Keratinocyte (primary cell): ENCODE data around the gene TEX36. TPM values are rescaled to one million over a fixed set of nuclear protein-coding genes. Genes with fewer than 3 reads are reported as not detected.

Source experiments
- DNase-seq: peaks from one replicate; pipeline ENCODE4 v3.0.0-alpha.2; 2011; ENCODE audit warnings: low read depth, missing footprints, low spot score
- FAIRE-seq: peaks from 2 replicates; lab custom pipeline; 2011; peaks lifted over from hg19 to GRCh38; lab: Jason Lieb, UNC
- H2AFZ ChIP-seq: 2 replicates; pipeline ENCODE4 v1.6.0; 2012; ENCODE audit warnings: low read length, control low read depth, inconsistent platforms; ENCODE audit not compliant: control insufficient read depth
- H3K27ac ChIP-seq: 2 replicates; pipeline ENCODE4 v1.5.1; 2011; ENCODE audit warnings: low read length; ENCODE audit not compliant: control insufficient read depth, insufficient read depth
- H3K27me3 ChIP-seq: 3 replicates; pipeline ENCODE4 v1.6.0; 2011; ENCODE audit warnings: low read length; ENCODE audit not compliant: control insufficient read depth, insufficient read depth; ENCODE audit errors: extremely low read depth
- H3K36me3 ChIP-seq, 2 experiments: 2 replicates in 1 of 2; 3 replicates in 1 of 2; pipeline ENCODE4 v1.5.1; 2011; ENCODE audit warnings: low read length in 2 of 2, mild to moderate bottlenecking in 1 of 2; ENCODE audit not compliant: control insufficient read depth in 2 of 2, insufficient read depth in 2 of 2; ENCODE audit errors: extremely low read depth in 1 of 2
- H3K4me1 ChIP-seq: 3 replicates; pipeline ENCODE4 v1.5.1; 2011; ENCODE audit warnings: low read length; ENCODE audit not compliant: control insufficient read depth, insufficient read depth; ENCODE audit errors: extremely low read depth
- H3K4me2 ChIP-seq: 3 replicates; pipeline ENCODE4 v1.6.0; 2011; ENCODE audit warnings: low read depth, low read length; ENCODE audit not compliant: control insufficient read depth, insufficient read depth; ENCODE audit errors: extremely low read depth
- H3K4me3 ChIP-seq, 3 experiments: fragments of 200-600 bp in 1 of 3; sonication (generic) in 1 of 3; 2 replicates in 2 of 3; 3 replicates in 1 of 3; pipeline ENCODE4 v1.5.1; 2011 to 2016; ENCODE audit warnings: low read length in 3 of 3, mild to moderate bottlenecking in 3 of 3, control low read depth in 2 of 3, inconsistent platforms in 1 of 3, low read depth in 1 of 3, mixed read lengths in 1 of 3, mixed run types in 1 of 3, moderate library complexity in 1 of 3; ENCODE audit not compliant: control insufficient read depth in 2 of 3, insufficient read depth in 2 of 3; ENCODE audit errors: extremely low read depth in 1 of 3
- H3K79me2 ChIP-seq: 2 replicates; pipeline ENCODE4 v1.6.0; 2012; ENCODE audit warnings: low read length; ENCODE audit not compliant: control insufficient read depth, insufficient read depth
- H3K9ac ChIP-seq: 3 replicates; pipeline ENCODE4 v1.6.0; 2011; ENCODE audit warnings: low read length; ENCODE audit not compliant: control insufficient read depth, insufficient read depth; ENCODE audit errors: extremely low read depth
- H3K9me1 ChIP-seq: 3 replicates; pipeline ENCODE4 v1.6.0; 2011; ENCODE audit warnings: low read length; ENCODE audit not compliant: control insufficient read depth, insufficient read depth; ENCODE audit errors: extremely low read depth
- H3K9me3 ChIP-seq: 2 replicates; pipeline ENCODE4 v1.5.1; 2012; ENCODE audit warnings: low read depth, low read length; ENCODE audit not compliant: control insufficient read depth
- H4K20me1 ChIP-seq: 3 replicates; pipeline ENCODE4 v1.6.0; 2011; ENCODE audit warnings: low read length; ENCODE audit not compliant: control insufficient read depth, insufficient read depth; ENCODE audit errors: extremely low read depth
- CTCF ChIP-seq, 3 experiments: IDR thresholded peaks in 1 of 3; conservative IDR thresholded peaks in 1 of 3; optimal IDR thresholded peaks in 1 of 3; 2 replicates in 2 of 3; 3 replicates in 1 of 3; pipeline versions ENCODE3 to v1.5.1; 2011; ENCODE audit warnings: low read length in 3 of 3, mild to moderate bottlenecking in 3 of 3, moderate library complexity in 2 of 3, control low read depth in 1 of 3, inconsistent platforms in 1 of 3; ENCODE audit not compliant: insufficient read depth in 2 of 3; ENCODE audit errors: extremely low read depth in 1 of 3
- EZH2 ChIP-seq: IDR thresholded peaks from one replicate; pipeline ENCODE4 v1.6.1; 2012; ENCODE audit warnings: inconsistent platforms, mild to moderate bottlenecking, low read length, moderate library complexity
- dilution Hi-C: fragments of 300-500 bp; cut with MboI; formaldehyde crosslinking; loops from one replicate; pipeline ENCODE4 v1.7.0; 2020; ENCODE audit warnings: low sequenced_read_pairs; ENCODE audit not compliant: extremely low pct_ligation_motif_present
- polyA plus RNA-seq, 5 experiments: library from polyadenylated mRNA; depleted of rRNA in 3 of 5; stranded (reverse) in 3 of 5; stranded (forward) in 1 of 5; unstranded in 1 of 5; fragments of >200 nt; gene quantifications; 1 replicate in 1 of 5; 2 replicates in 3 of 5; 3 replicates in 1 of 5; pipeline versions ENCODE4 v1.2.1 to v1.2.3, GENCODE V29; 2011 to 2012; ENCODE audit warnings: missing spikeins in 2 of 5, low read depth in 1 of 5, low replicate concordance in 1 of 5

The TEX36 gene
- polyA plus RNA-seq, 1 donor (not counting 4 experiments of a cell fraction or from before 2014, with no cell fraction given), result not detected

- Histone ChIP-seq H3K4me3 (no peak overlapping the region), H3K4me1 (no peaks in the 10 kb centered on the region), H3K36me3 (no peaks in the 10 kb centered on the region), H3K79me2 (no peaks in the 10 kb centered on the region), H3K27me3 (no peaks in the 10 kb centered on the region), H4K20me1 (no peaks in the 10 kb centered on the region), H3K9me1 (no peaks in the 10 kb centered on the region), H3K9me3 (no peaks in the 10 kb centered on the region), H3K27ac (no peak overlapping the region), H3K4me2 (no peak overlapping the region), H2AFZ (no peak overlapping the region), H3K9ac (no peak overlapping the region)
- no peak for TF ChIP-seq CTCF (optimal IDR thresholded peaks at IDR 0.05 in 1 of 3, IDR thresholded peaks at IDR 0.05 in 1 of 3, conservative IDR thresholded peaks at IDR 0.05 in 1 of 3; ENCODE audit: extremely low read depth in 1 of 3, insufficient read depth in 2 of 3, low read length in 3 of 3)
- TF ChIP-seq EZH2, result no peak
- dilution Hi-C loops, result no loop called here
- FAIRE-seq (no peak), DNase-seq (no peak)
Observed at GRCh38 chr10:125608474-125608873, 74.5 kb downstream of the TEX36 start.

- H3K4me3 ChIP-seq, result no peak overlapping the region
- H3K36me3 ChIP-seq, result no peaks in the 10 kb centered on the region
- no peak overlapping the region for H2AFZ ChIP-seq
- no peaks in the 10 kb centered on the region for H3K9me1 ChIP-seq
- no peaks in the 10 kb centered on the region for H3K9me3 ChIP-seq
- dilution Hi-C loops, result no loop called here
- H3K4me1 ChIP-seq, result no peaks in the 10 kb centered on the region
- no peak for FAIRE-seq
- H3K27me3 ChIP-seq, result no peaks in the 10 kb centered on the region
- TF ChIP-seq EZH2, result no peak
- no peak for TF ChIP-seq CTCF (optimal IDR thresholded peaks at IDR 0.05 in 1 of 3, IDR thresholded peaks at IDR 0.05 in 1 of 3, conservative IDR thresholded peaks at IDR 0.05 in 1 of 3; ENCODE audit: extremely low read depth in 1 of 3, insufficient read depth in 2 of 3, low read length in 3 of 3)
- H3K79me2 ChIP-seq, result no peaks in the 10 kb centered on the region
- no peak overlapping the region for H3K9ac ChIP-seq
- H4K20me1 ChIP-seq, result no peaks in the 10 kb centered on the region
- no peak overlapping the region for H3K4me2 ChIP-seq
- no peak for DNase-seq
- no peak overlapping the region for H3K27ac ChIP-seq
Observed at GRCh38 chr10:125607689-125608290, 75.2 kb downstream of the TEX36 start.
